HG03095 (cell line): Measurements from ENCODE around the gene CHCHD6.

ENCODE experiments used
- ATAC-seq: cut with Tn5 transposase; IDR thresholded peaks from one replicate; pipeline ENCODE4 v1.9.1; 2021; ENCODE audit warnings: moderate library complexity; ENCODE audit not compliant: unreplicated experiment

CHCHD6 gene

DNA sequence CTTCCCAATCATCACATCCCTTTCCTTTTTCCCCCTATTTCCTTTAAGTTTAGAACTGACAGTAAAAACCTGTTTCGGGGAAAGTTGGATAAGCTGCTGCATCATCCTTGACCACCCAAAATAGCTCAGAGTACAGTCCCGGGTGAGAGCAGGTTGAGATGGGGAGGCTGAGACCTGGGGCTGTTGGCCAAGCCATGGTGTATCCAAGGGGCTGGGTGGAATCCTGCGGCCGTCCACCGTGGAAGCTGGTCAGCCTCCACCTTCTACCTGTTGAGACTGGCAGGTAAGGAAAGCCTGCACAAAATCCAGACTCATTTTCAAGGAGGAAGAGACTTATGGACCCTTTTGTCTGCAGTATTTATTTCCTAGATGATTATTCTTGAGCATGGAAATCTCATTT is 150.6 kb downstream of the CHCHD6 start:
- no peak for ATAC-seq

DNA sequence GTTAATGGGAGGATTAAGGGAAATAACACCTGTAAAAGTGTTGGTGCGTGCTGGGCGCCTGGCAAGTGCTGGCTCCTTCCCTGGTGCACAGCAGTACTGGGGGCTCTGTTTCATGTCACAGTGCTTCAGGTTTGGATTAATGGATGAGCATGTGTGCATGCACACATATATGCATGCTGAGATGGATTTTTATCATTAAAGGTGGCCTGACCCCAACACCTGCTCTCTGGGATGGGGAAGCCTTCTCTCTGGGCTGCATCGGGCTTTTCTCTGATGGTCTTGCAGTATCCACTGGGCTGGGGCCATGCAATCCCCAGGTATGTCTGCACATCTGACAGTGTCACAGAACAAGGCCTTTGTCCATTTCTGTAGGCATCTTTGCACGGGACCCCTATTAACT is 151.3 kb downstream of the CHCHD6 start:
- no peak for ATAC-seq

DNA sequence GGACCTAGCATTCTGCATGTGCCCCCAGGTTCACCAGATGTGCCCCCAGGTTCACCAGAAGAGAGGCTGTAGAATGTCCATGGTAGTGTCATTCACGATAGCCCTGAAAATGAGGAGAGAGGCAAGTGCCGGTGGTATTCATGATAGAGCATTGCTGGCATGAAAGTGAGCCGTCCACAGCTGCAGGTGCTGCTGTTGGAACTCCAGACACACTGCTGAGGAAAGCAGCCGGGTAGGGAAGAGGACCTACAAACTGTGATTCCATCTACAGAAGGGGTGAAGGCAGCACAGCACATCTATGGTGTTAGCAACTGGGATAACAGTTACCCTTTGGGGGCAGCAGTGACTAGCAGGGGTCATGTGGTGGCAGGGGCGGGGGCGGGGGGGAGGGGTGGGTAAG is 153.9 kb downstream of the CHCHD6 start:
- no peak for ATAC-seq

DNA sequence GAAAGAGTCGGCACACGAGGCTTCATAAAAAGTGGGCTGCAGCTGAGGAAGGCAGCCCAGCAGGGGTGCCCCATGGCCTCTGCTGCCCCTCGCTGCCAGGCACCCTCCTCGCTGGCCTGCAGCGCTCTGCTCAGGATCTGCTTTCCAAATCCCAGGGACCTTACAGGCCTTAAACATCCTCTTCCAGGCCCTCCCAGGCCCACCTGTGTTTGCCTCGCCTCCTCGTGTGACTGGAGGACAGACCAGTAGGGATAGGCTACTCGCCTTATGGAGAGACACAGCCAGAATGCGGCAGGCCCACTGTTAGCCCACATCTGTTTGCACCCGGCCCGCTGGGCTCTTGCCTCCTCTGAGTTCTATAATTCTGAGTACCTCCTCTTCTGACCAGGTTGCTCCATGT is 154.4 kb downstream of the CHCHD6 start:
- no peak for ATAC-seq

DNA sequence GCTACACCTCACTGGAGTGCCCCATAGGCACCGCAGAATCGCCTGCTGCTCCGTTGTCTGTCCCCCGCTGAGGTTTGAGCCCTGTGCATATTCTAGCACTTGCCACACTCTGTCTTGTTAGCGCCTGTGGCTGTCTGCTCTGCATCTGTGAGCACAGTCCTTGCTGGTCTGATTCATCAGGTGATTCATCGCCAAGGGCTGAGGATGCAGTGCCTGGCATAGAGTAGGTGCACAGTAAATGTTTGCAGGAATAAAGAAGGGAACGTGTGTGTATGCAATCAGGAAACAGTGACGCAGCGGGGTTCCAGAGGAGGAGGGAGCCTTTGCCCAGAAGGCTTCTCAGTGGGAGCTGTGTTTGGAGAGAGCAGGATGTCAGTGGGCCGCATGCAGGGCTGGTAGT is 154.8 kb downstream of the CHCHD6 start:
- ATAC-seq, result no peak

DNA sequence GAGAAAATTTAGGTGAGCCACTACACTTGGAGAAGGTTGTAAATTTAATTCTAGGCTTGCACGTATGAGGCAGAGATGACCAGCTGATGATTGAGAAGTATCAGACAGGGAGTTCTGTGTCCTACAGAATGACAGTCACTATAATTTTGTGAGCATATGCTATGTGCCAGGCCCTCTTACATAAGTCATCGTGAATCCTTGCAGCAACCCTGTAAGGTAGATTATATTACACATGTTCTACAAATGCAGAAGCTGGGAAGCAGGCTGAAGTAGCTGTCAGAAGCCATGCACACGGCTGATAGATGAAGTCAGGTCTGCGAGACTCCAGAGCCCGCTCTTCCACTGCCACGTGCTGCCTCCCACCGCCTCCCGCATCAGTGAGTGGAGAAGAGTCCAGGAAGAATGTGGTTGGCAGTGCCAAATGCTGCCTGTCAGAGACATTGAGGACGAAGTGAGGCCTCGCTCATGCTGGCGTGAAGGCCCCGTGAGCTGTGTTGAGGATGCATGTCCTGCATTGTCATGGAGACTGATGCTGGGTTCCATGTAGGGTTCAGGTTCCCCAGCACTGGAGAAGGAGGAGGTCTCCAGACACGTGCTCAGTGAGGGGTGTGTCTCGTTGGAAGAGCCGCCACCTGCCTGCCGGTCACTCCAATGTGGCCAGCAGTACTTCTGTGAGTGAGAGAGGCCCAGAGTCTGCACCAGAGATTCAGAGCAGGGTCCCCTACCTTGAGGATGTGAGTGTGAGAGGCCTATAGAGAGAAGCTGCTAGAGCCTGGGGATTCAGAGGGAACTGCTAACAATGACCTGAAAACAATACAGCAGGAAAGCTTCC is 155.6 kb downstream of the CHCHD6 start:
- no peak for ATAC-seq

DNA sequence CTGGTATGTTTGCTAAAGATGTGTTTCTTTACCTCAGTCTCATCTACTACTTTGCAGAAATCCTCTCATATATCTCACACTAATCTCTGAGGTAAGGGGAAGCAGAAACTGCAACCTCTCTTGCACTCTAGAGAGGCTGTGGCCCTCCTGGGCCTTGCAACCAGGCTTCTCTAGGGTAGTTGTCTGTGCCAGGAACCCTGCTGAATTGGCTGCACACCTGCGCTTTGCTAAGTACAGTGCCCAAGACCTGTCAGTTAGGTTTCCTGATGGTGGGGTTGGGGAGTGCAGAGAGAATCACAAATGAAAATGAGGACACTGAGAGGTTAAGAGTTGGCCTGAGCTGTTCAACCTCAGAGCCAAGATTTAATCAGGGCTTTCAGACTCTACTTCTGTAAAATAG is 161.7 kb downstream of the CHCHD6 start:
- no peak for ATAC-seq

DNA sequence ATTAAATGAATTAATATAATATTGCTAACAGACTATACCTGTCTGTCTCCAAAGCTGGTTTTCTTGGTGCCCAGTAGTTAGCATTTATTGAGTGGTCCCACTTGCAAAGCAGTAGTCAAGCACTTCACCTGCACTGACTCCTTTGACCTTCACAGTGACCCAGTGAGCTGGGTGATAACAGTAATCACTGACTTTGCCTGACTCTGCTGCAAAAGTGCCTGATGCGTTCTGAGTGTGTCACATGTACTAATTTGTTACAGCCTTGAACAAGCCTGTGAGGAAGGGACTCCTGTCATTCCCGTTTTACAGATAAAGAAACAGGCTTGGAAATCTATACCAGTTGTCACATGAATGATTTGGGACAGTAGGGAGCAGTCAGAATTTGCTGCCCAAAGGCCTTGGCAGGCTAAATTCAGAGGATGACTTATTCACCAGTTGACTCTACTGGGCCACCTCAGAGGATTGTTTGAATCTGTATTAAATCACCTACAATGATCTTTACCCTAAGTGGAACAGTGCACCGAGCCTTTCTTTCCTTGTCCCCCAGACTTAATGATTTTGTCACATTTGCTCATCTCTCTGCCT is 162.2 kb downstream of the CHCHD6 start:
- ATAC-seq, result no peak

DNA sequence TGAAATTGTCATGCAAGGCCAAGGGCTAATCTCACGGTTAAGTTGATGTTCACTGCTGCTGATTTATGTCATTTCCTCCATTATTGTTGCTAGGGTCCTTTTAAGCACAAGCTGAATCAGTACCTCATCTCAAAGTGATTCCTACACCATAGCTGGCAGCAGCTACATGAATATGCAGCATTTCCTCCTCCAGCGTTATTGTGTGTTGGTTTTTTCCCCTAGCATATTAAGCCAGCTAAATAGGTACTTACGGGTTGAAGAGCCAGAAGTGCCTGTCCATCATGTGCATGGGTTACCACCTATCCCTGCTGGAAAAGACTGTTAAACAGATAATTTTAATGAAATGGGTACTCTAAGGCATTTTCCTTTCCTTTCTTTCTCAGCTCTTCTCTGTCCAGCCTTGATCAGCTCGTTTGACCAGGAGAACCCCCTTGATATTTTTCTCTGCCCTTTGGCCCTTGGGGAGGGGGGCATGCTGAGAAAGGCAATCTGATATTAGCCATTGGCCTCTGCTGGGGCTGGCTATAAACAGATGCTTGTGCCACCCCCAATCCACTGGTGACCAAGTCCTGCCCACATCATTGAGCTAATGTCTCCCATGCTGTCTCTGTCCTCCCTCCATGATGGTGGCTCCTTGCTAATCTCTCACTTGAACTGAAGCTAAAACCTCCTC is 163.3 kb downstream of the CHCHD6 start:
- ATAC-seq, result no peak

DNA sequence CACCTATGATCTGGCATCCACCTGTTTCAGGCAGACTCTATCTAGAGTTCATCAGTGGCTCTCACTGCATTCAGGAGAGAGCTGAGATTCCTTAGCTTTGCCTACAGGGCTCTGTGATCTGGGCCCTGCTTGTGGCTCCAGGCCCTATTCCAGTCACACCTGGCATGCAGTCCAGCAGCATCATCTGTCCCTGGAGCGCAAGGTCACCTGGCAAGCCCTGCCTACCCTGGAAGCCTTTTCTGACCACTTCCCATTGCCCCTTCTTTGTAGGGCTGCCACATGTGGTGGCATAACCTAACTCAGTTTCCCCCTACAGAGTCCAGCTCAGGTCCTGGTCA is 163.8 kb downstream of the CHCHD6 start:
- no peak for ATAC-seq

DNA sequence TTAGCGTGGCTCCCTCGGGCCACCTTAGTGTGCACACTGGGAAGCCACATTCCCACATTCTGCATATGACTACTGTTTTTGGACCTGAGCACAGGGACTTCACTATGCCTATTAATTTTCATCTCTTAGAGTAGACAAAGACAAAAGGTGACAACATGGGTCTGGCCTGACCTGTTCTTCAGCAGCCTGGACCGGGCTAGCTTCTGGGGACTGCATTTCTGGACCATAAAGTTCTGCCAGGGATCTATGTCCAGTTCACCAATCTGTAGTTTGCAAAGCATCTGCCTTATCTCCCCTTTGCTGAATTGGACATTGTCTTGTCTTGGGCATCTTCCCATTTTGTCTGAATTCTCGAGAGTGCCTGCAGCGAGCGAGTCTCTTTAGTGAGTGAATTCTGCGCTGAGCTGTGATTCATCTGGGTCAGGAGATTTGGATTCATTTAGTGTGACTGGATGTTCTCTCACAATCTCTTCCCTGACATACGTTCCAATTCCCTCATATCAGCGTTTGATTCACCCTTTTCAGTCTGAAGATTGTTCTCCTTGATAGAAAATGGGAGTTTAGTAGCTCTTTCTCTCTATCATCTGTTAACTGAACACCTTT is 166.7 kb downstream of the CHCHD6 start:
- ATAC-seq, result no peak

DNA sequence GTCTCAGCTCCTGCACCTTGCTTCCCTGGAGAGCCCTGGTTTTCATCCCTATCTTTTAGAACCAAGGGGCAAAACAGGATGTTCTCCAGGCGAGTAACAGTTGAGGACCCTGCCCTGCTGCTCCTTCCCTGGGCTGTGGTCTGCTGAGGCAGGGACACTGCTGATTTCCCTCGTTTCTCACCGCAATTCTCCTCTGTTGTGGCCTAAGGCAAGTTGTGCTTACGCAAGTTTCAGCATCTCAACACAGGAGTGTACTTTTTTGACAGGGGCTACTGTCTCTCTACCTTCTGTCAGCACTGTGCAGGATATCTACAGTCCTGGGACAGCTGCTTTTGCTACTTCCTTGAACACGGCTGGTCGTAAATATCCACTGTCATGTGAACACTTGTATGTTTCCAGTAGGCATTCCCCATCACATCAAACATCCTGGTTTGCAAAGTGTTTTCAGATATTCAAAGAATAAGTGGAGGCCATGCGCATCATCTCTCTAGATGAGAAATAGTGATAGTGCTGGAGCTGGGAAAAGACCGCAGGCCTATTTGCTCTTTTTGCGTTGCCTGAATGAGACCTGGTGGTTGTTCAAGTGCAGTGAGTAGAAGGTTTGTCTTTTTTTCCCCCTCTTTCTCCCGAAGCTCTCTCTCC is 168.8 kb downstream of the CHCHD6 start:
- no peak for ATAC-seq

DNA sequence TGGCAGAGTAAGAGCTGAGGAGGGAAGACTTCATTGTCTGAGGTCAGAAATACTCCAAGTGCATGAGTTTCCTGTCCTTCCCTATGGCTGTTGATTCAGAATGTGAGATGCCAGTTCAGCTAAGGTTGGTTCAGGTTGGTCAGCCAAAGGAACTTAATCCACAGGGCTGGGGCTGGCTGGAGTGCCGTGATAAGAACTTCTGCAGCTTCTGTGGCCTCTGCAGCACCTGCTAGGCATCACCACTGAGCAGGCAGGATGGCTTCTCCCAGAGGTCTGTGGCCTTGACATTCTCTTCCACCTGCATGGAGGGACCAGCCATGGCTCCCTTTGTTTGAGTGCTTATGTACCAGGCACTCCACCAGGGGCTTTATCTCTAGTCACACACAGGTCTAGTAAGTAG is 169.4 kb downstream of the CHCHD6 start:
- ATAC-seq, result no peak

DNA sequence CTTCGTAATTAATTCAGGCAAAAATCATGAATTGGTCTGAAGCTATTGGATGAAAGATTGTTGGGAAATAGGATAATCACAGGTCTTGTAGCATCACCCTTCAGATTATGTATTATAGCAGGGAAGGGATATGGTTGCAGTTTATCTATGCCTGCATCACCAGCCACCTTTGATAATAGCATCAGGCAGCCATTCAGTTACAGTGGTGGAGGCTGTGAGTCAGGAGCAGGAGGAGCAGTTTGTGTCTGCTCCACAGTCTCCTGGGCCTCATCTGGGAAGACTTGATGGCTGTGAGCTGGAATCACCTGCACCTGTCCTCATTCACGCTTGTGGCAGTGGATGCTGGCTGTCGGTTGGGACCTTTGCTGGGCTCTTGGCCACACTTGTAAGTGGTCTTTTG is 174.6 kb downstream of the CHCHD6 start:
- ATAC-seq, result no peak

DNA sequence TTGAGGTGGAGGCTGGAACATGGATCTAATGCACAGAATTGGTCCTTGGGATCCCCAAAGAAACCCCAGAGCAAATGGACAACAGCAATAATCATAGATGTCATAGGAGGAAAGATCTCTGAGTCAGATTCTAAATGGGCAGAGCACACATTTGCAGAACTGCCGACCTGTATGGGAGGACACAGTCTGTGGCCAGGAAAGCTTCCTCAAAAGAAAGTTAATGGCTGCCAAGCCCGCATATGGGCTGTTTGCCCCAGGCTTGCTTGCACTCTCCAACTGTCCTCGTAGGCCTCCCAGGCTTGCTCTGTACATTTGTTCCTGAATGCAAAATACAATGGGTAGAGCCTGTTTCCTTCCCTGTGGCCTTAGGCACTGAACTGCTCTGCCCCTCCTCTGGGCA is 176.9 kb downstream of the CHCHD6 start:
- ATAC-seq, result no peak

DNA sequence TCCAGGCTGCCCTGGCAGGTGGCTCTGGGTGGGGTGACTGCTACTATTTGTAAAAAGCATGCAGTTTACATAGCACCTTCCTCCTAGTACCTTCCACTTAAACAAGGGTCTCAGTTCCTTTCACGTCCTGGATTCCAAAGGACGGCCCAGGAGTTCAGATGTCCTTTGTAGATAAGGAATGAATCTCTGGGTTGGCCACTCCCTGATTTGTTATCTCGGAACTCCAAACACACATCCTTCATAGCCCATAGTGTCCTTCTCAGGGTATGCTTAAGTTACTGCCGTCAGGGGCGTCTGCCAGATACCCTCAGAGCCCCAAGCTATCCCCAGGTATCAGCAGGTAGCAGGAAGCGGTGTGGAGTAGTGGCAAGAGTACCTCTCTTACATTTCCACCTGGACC is 177.8 kb downstream of the CHCHD6 start:
- no peak for ATAC-seq

DNA sequence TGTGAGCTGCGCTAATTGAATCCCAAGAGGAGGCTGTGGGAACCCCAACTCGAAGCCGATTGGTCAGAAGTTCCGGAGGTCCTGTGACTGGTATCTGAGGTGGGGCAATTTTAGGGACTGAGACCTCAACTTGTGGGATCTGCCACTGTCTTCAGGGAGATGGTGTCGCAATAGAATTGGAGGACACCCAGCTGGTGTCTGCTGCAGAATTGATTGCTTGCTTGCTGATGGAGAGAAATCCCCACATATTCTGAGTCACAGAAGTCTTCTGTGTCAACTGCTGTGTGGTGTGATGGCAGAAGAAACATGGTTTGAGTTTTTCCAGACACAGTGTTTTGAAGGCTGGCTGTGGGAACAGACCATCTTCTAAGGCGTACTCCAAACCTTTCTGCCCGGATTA is 179.2 kb downstream of the CHCHD6 start:
- no peak for ATAC-seq

DNA sequence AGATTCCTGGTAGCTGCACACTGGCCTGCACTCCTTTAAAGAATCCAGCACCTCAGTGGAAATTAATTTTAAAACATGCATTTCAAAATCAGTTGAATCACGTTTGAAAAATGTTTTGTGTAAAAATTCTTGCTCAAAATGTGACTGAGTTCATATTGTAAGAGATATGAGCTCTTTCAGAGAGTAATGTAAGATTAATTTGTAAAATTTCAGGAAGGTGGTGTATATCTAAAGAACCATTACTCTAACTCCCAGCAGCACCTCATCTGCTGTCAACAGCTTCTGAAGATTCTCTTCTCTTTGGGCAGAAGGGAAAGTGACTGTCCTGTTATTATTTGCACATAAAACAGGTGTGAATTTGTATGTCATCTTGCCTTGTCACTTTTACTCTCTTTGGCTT is 181.4 kb downstream of the CHCHD6 start:
- no peak for ATAC-seq

DNA sequence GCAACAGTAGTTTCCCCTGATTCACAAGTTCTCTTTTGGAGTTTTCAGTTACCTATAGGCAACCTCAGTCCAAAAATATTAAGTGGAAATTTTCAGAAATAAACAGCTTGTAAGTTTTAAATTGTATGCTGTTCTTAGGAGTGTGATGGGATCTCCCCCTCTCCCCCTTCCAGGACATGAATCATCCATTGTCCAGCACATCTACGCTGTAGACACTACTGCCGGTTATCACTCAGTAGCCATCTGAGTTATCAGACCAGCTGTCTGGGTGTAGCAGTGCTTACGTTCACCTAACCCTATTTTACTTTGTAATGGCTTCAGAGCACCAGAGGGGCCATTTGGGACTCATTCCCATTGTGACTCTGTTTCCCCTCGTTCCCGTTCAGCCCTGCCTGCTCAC is 182.2 kb downstream of the CHCHD6 start:
- ATAC-seq, result no peak

DNA sequence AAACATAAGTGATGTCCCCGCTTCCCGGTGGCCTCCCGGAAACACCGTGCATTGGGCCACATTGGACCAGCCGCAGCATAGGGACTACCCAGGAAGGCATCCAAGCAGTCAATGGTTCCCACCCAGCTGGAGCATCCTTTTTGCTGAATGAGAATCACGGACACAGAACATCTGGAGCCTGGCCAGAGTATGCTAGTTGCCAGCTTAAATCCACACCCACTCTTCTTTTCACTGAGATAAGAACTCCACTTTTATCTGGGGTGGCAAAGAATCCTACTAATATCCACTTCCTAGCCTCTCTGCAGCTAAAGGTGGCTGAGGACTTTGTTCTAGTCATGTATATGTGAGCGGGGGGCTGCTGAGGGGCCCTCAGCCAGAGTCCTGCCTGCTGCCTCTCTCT is 183.6 kb downstream of the CHCHD6 start:
- no peak for ATAC-seq

DNA sequence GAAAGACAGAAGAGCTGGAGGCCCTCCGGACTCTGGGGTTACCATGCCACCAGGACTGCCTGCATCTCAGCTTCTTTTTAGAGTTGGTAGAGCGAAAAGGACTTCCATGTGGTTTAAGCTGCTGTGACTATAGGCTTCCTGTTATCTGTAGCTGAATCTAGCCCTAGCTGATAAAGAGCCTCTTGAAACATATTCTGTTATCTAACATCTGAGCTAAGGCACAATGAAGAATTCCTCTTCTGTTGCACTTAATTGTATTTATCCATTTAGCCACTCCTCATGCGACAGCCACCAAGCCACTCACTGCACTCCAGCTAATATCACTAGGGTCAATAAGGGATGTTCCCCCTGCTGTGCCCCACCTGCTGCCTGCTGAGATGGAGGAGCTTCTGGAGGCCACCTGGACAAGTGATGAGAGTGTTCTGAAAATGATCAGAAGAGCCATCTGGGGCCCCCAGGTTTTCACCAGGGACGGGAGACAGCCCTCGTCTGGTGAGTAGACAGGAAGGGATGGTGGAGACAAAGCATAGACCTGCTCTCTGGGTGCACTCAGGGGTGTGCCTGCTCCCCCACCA is 184.2 kb downstream of the CHCHD6 start:
- ATAC-seq, result no peak
